K562 (cell line): ENCODE data around the gene MYH9. TPM values are rescaled to one million over a fixed set of nuclear protein-coding genes. Genes with fewer than 3 reads are reported as not detected.
A peak's percentile ranks its signal among the peaks of the same experiment; 100 is the strongest.

Source experiments
- CHD4 ChIP-seq: fragments of 200-600 bp; sonication (generic); IDR thresholded peaks from 3 replicates; pipeline ENCODE4 v1.6.1; 2012; ENCODE audit warnings: low read depth, mild to moderate bottlenecking, mixed read lengths, low read length, inconsistent platforms; ENCODE audit not compliant: insufficient read depth, insufficient replicate concordance, poor library complexity, severe bottlenecking
- DMBX1 ChIP-seq: fragments of 250-450 bp; sonication (Bioruptor Pico); IDR thresholded peaks from 2 replicates; pipeline ENCODE4 v1.8.0; 2022; ENCODE audit warnings: inconsistent platforms, mild to moderate bottlenecking, moderate library complexity, borderline replicate concordance
- HNRNPK ChIP-seq: fragments of 200-400 bp; formaldehyde crosslinking; IDR thresholded peaks from one replicate; pipeline ENCODE4 v1.6.1; 2018; ENCODE audit warnings: mild to moderate bottlenecking, low read depth, low read length; ENCODE audit not compliant: poor library complexity, severe bottlenecking
- ILK ChIP-seq: fragments of 450-650 bp; IDR thresholded peaks from 2 replicates; pipeline ENCODE4 v1.6.1; 2016; ENCODE audit warnings: missing genetic modification characterization, low read depth, mild to moderate bottlenecking, missing compliant biosample characterization, moderate library complexity, borderline replicate concordance
- KDM4B ChIP-seq, 2 experiments: fragments of 450-650 bp in 1 of 2; sonication (generic) in 1 of 2; IDR thresholded peaks; 2 replicates each; pipeline ENCODE4 v1.6.1; 2016 to 2017; ENCODE audit warnings: borderline replicate concordance in 2 of 2, antibody characterized with exemption in 1 of 2, low read depth in 1 of 2, mild to moderate bottlenecking in 1 of 2
- KLF10 ChIP-seq: fragments of 250-450 bp; sonication (Bioruptor Pico); IDR thresholded peaks from 2 replicates; pipeline ENCODE4 v1.6.1; 2021; ENCODE audit warnings: matching md5 sums
- MTA1 ChIP-seq: fragments of 450-650 bp; IDR thresholded peaks from 2 replicates; pipeline ENCODE4 v1.6.1; 2017; ENCODE audit warnings: borderline replicate concordance
- MTF1 ChIP-seq: fragments of 250-450 bp; sonication (Bioruptor Pico); IDR thresholded peaks from 2 replicates; pipeline ENCODE4 v1.9.0; 2021; ENCODE audit warnings: moderate library complexity, mild to moderate bottlenecking, inconsistent platforms, borderline replicate concordance
- RNF2 ChIP-seq: sonication (generic); IDR thresholded peaks from 2 replicates; pipeline ENCODE4 v1.6.1; 2016
- TEAD2 ChIP-seq: fragments of 450-650 bp; IDR thresholded peaks from 2 replicates; pipeline ENCODE4 v1.6.1; 2016; ENCODE audit warnings: missing genetic modification characterization, control low read depth, missing compliant biosample characterization
- ZBTB11 ChIP-seq, 3 experiments: fragments of 200-800 bp in 1 of 3; fragments of 250-450 bp in 1 of 3; fragments of 450-650 bp in 1 of 3; sonication (Bioruptor Pico) in 1 of 3; sonication (Bioruptor generic) in 1 of 3; formaldehyde crosslinking in 1 of 3; IDR thresholded peaks; 2 replicates each; pipeline versions ENCODE4 v1.6.1 to v1.8.0; 2016 to 2022; ENCODE audit warnings: mild to moderate bottlenecking in 2 of 3, missing genetic modification characterization in 2 of 3, missing compliant biosample characterization in 1 of 3, moderate library complexity in 1 of 3
- ZFP91 ChIP-seq: sonication (generic); formaldehyde crosslinking; IDR thresholded peaks from 2 replicates; pipeline ENCODE4 v1.8.0; 2022; ENCODE audit warnings: mild to moderate bottlenecking, missing genetic modification reagents
- ZKSCAN8 ChIP-seq: fragments of 200-800 bp; sonication (Bioruptor generic); IDR thresholded peaks from 2 replicates; pipeline ENCODE4 v1.6.1; 2016; ENCODE audit warnings: missing genetic modification characterization, missing compliant biosample characterization
- ZNF165 ChIP-seq: fragments of 250-450 bp; sonication (Bioruptor Pico); IDR thresholded peaks from 2 replicates; pipeline ENCODE4 v1.4.0; 2020; ENCODE audit warnings: borderline replicate concordance
- ZNF408 ChIP-seq: fragments of 250-450 bp; sonication (Bioruptor Pico); IDR thresholded peaks from 2 replicates; pipeline ENCODE4 v1.4.0; 2020; ENCODE audit warnings: low read depth, mild to moderate bottlenecking, moderate library complexity
- polyA plus RNA-seq, 8 experiments: library from polyadenylated mRNA; depleted of rRNA in 4 of 8; stranded (reverse) in 5 of 8; unstranded in 3 of 8; fragments of >200 nt; fragmentation: Nextera tagmentation in 2 of 8; fragmentation: Illumina TruSeq in 1 of 8; extraction: Ambion mirVana in 2 of 8; extraction: Trizol in 1 of 8; gene quantifications; 2 replicates each; pipeline versions ENCODE4 v1.2.1 to v1.2.3, GENCODE V29; 2011 to 2014; ENCODE audit warnings: inconsistent platforms in 1 of 8, missing spikeins in 1 of 8
- total RNA-seq, 7 experiments: library from RNA; depleted of rRNA in 6 of 7; stranded (reverse); fragments of >200 nt in 6 of 7; fragmentation: Illumina TruSeq in 2 of 7; extraction: Trizol in 2 of 7; gene quantifications; 2 replicates each; pipeline versions ENCODE4 v1.2.1 to v1.2.3, GENCODE V29; 2011 to 2021; ENCODE audit warnings: low replicate concordance in 1 of 7
- TF ChIP-seq, protein P1 (sequence below), 2 experiments: fragments of 450-650 bp; IDR thresholded peaks; 2 replicates each; pipeline ENCODE4 v1.6.1; 2016
- TF ChIP-seq, protein P2 (sequence below): fragments of 250-450 bp; sonication (Bioruptor Pico); IDR thresholded peaks from 2 replicates; pipeline ENCODE4 v1.5.0; 2020; ENCODE audit warnings: mild to moderate bottlenecking, borderline replicate concordance

Gene MYH9
- total and polyA plus RNA-seq, 9 of the 15 experiments (the other 6 are each of a cell fraction or from before 2014, with no cell fraction given), result 0.71 to 111 (median 24.6) TPM

DNA sequence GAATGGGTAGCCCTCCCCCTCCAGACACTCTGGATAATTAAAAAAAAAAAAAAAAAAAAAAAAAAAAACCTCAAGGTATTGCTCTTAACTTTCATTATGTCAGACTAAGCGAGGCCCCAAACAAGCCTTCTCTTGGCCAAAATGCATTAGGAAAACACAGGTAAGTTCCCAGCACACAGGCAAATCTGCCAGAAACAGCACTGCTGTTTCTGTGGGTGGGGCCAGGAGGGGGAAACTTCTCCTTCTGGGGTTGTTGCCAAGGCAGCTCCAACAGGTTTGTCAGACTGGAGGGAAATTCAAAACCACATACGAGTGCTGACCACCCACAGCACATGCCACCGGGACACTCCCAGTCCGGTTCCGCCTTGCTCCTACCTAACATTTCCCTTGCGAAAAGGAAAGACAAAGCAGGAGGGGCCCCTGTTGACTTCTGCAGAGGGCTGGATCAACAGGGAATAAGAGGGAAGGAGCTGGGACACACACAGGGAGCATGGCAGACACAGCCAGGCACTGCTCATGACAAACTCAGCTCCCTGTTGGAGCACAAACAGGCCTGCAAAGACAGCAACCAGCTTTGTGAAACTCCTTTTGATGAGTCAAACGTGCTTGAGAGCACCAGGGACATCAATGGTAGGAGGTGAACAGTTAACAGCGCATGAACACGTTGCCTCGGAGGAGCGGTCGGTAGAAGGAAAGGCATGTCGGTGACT is 55.0 kb downstream of the MYH9 start (continued):
- no peak for TF ChIP-seq ZNF408 (CRISPR knock-in tag)
- no peak for TF ChIP-seq ZBTB11 (CRISPR knock-in tag; IDR thresholded peaks at IDR 0.05)
- no peak for TF ChIP-seq KDM4B (IDR thresholded peaks at IDR 0.05; ENCODE audit: borderline replicate concordance in 2 of 2, low read depth in 1 of 2)
- TF ChIP-seq ILK (tag), result no peak
- TF ChIP-seq TEAD2 (tag), result no peak
- no peak for TF ChIP-seq KLF10
- no peak for TF ChIP-seq RNF2
- no peak for TF ChIP-seq HNRNPK
- TF ChIP-seq, protein P1, sequence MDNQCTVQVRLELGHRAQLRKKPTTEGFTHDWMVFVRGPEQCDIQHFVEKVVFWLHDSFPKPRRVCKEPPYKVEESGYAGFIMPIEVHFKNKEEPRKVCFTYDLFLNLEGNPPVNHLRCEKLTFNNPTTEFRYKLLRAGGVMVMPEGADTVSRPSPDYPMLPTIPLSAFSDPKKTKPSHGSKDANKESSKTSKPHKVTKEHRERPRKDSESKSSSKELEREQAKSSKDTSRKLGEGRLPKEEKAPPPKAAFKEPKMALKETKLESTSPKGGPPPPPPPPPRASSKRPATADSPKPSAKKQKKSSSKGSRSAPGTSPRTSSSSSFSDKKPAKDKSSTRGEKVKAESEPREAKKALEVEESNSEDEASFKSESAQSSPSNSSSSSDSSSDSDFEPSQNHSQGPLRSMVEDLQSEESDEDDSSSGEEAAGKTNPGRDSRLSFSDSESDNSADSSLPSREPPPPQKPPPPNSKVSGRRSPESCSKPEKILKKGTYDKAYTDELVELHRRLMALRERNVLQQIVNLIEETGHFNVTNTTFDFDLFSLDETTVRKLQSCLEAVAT (IDR thresholded peaks at IDR 0.05), result peak in 1 of 2 experiments; percentile 47; a peak in 1 of 4 replicates
- TF ChIP-seq, protein P2, sequence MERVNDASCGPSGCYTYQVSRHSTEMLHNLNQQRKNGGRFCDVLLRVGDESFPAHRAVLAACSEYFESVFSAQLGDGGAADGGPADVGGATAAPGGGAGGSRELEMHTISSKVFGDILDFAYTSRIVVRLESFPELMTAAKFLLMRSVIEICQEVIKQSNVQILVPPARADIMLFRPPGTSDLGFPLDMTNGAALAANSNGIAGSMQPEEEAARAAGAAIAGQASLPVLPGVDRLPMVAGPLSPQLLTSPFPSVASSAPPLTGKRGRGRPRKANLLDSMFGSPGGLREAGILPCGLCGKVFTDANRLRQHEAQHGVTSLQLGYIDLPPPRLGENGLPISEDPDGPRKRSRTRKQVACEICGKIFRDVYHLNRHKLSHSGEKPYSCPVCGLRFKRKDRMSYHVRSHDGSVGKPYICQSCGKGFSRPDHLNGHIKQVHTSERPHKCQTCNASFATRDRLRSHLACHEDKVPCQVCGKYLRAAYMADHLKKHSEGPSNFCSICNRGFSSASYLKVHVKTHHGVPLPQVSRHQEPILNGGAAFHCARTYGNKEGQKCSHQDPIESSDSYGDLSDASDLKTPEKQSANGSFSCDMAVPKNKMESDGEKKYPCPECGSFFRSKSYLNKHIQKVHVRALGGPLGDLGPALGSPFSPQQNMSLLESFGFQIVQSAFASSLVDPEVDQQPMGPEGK (CRISPR knock-in tag), result no peak
- TF ChIP-seq CHD4, result no peak
- no peak for TF ChIP-seq ZNF165 (CRISPR knock-in tag)
- no peak for TF ChIP-seq MTA1
- no peak for TF ChIP-seq MTF1 (CRISPR knock-in tag)
- no peak for TF ChIP-seq ZFP91 (CRISPR knock-in tag)
- no peak for TF ChIP-seq ZKSCAN8
- TF ChIP-seq DMBX1 (CRISPR knock-in tag), result peak; percentile 25; the same call in 1 of the 2 replicates
